HL-60 (cell line): ENCODE data around the gene KRT34.

ENCODE experiments used
- CTCF ChIP-seq: IDR thresholded peaks from one replicate; pipeline ENCODE4 v1.5.1; 2011; ENCODE audit warnings: low read length, control low read depth, inconsistent platforms; ENCODE audit not compliant: insufficient read depth
- POLR2AphosphoS5 ChIP-seq: IDR thresholded peaks from 2 replicates; pipeline ENCODE4 v1.6.1; 2012; ENCODE audit warnings: low read depth

- TF ChIP-seq POLR2AphosphoS5, result no peak
- no peak for TF ChIP-seq CTCF
Observed at GRCh38 chr17:41331606-41332005, 50.5 kb downstream of the KRT34 start.
